HEK293 (cell line): ENCODE results near the gene SH3GLB1.

ENCODE experiments used
- CTCF ChIA-PET: fragments of 350-600 bp; formaldehyde crosslinking; extraction: SDS; loops from one replicate; lab custom pipeline; 2021; ENCODE audit warnings: antibody characterized with exemption; lab: Yijun Ruan, JAX
- POLR2A ChIA-PET: fragments of 300-600 bp; formaldehyde crosslinking; extraction: SDS; loops from one replicate; lab custom pipeline; 2020; ENCODE audit warnings: antibody characterized with exemption, inconsistent platforms; lab: Yijun Ruan, JAX
- H3K27ac ChIP-seq: fragments of 200-500 bp; sonication (Bioruptor generic); 2 replicates; pipeline ENCODE4 v1.5.1; 2014; ENCODE audit warnings: low read depth, low read length, control low read depth, inconsistent platforms; ENCODE audit errors: extremely low read depth
- H3K36me3 ChIP-seq, 2 experiments: fragments of 200-500 bp in 1 of 2; sonication (Bioruptor generic) in 1 of 2; 1 replicate in 1 of 2; 2 replicates in 1 of 2; pipeline ENCODE4 v1.5.1; 2014 to 2017; ENCODE audit warnings: inconsistent platforms in 2 of 2, low read length in 2 of 2; ENCODE audit not compliant: control insufficient read depth in 2 of 2, insufficient read depth in 1 of 2
- H3K4me1 ChIP-seq: fragments of 200-500 bp; sonication (Bioruptor generic); 2 replicates; pipeline ENCODE4 v1.5.1; 2014; ENCODE audit warnings: mild to moderate bottlenecking, low read length, inconsistent platforms; ENCODE audit not compliant: control insufficient read depth, insufficient read depth
- H3K4me3 ChIP-seq: 2 replicates; pipeline ENCODE4 v1.5.1; 2011; ENCODE audit warnings: low read depth, mild to moderate bottlenecking, control low read depth, low read length, moderate library complexity
- H3K9me3 ChIP-seq: fragments of 200-500 bp; sonication (Bioruptor generic); 2 replicates; pipeline ENCODE4 v1.5.1; 2014; ENCODE audit warnings: low read depth, low read length, inconsistent platforms; ENCODE audit not compliant: control insufficient read depth, insufficient read depth
- HOXC10 ChIP-seq: sonication (generic); formaldehyde crosslinking; IDR thresholded peaks from 2 replicates; pipeline ENCODE4 v1.8.1; 2023; ENCODE audit warnings: mild to moderate bottlenecking, missing genetic modification reagents
- KLF1 ChIP-seq: fragments of 450-650 bp; formaldehyde crosslinking; IDR thresholded peaks from 2 replicates; pipeline ENCODE4 v1.5.1; 2016; ENCODE audit warnings: missing biosample characterization, missing genetic modification characterization
- KLF16 ChIP-seq: fragments of 450-650 bp; formaldehyde crosslinking; IDR thresholded peaks from 2 replicates; pipeline ENCODE4 v1.5.1; 2017; ENCODE audit warnings: missing biosample characterization, missing genetic modification characterization
- OVOL3 ChIP-seq: fragments of 450-650 bp; formaldehyde crosslinking; IDR thresholded peaks from 2 replicates; pipeline ENCODE4 v1.5.1; 2016; ENCODE audit warnings: missing biosample characterization, missing genetic modification characterization
- PRDM2 ChIP-seq: fragments of 450-650 bp; formaldehyde crosslinking; IDR thresholded peaks from 2 replicates; pipeline ENCODE4 v1.5.1; 2016; ENCODE audit warnings: missing biosample characterization, missing genetic modification characterization, borderline replicate concordance
- SALL2 ChIP-seq: fragments of 450-650 bp; formaldehyde crosslinking; IDR thresholded peaks from 2 replicates; pipeline ENCODE4 v1.5.0; 2017; ENCODE audit warnings: missing biosample characterization, mild to moderate bottlenecking, missing genetic modification characterization, borderline replicate concordance
- TCF7L2 ChIP-seq: IDR thresholded peaks from 2 replicates; pipeline ENCODE4 v1.6.1; 2011; ENCODE audit warnings: low read depth, mild to moderate bottlenecking, inconsistent platforms, low read length, moderate library complexity, borderline replicate concordance
- ZBTB1 ChIP-seq: fragments of 450-650 bp; formaldehyde crosslinking; IDR thresholded peaks from 2 replicates; pipeline ENCODE4 v1.5.1; 2016; ENCODE audit warnings: missing biosample characterization, missing genetic modification characterization
- ZBTB17 ChIP-seq: fragments of 450-650 bp; formaldehyde crosslinking; IDR thresholded peaks from 2 replicates; pipeline ENCODE4 v1.5.1; 2016; ENCODE audit warnings: missing biosample characterization, missing genetic modification characterization
- ZNF121 ChIP-seq: fragments of 450-650 bp; formaldehyde crosslinking; IDR thresholded peaks from 2 replicates; pipeline ENCODE4 v1.5.1; 2016; ENCODE audit warnings: missing biosample characterization, missing genetic modification characterization
- ZNF157 ChIP-seq: fragments of 450-650 bp; formaldehyde crosslinking; IDR thresholded peaks from 2 replicates; pipeline ENCODE4 v1.5.1; 2016; ENCODE audit warnings: missing biosample characterization, missing genetic modification characterization
- ZNF311 ChIP-seq: fragments of 450-650 bp; formaldehyde crosslinking; IDR thresholded peaks from 2 replicates; pipeline ENCODE4 v1.5.1; 2017; ENCODE audit warnings: missing biosample characterization, missing genetic modification characterization, borderline replicate concordance
- ZNF324 ChIP-seq: fragments of 450-650 bp; formaldehyde crosslinking; IDR thresholded peaks from 2 replicates; pipeline ENCODE4 v1.5.1; 2016; ENCODE audit warnings: missing biosample characterization, missing genetic modification characterization
- ZNF391 ChIP-seq: fragments of 450-650 bp; formaldehyde crosslinking; IDR thresholded peaks from 2 replicates; pipeline ENCODE4 v1.5.1; 2016; ENCODE audit warnings: low read depth, missing biosample characterization, missing genetic modification characterization, borderline replicate concordance
- ZNF501 ChIP-seq: fragments of 450-650 bp; formaldehyde crosslinking; IDR thresholded peaks from 2 replicates; pipeline ENCODE4 v1.5.1; 2016; ENCODE audit warnings: missing biosample characterization, missing genetic modification characterization
- ZNF571 ChIP-seq: fragments of 450-650 bp; formaldehyde crosslinking; IDR thresholded peaks from 2 replicates; pipeline ENCODE4 v1.5.0; 2017; ENCODE audit warnings: missing biosample characterization, missing genetic modification characterization
- ZNF624 ChIP-seq: fragments of 450-650 bp; formaldehyde crosslinking; IDR thresholded peaks from 2 replicates; pipeline ENCODE4 v1.5.1; 2017; ENCODE audit warnings: missing biosample characterization, missing genetic modification characterization
- ZNF639 ChIP-seq: fragments of 450-650 bp; formaldehyde crosslinking; IDR thresholded peaks from 2 replicates; pipeline ENCODE4 v1.5.1; 2016; ENCODE audit warnings: missing biosample characterization, missing genetic modification characterization
- ZSCAN23 ChIP-seq: fragments of 450-650 bp; formaldehyde crosslinking; IDR thresholded peaks from 2 replicates; pipeline ENCODE4 v1.5.1; 2016; ENCODE audit warnings: missing biosample characterization, missing genetic modification characterization
- ZSCAN30 ChIP-seq: fragments of 450-650 bp; IDR thresholded peaks from 2 replicates; pipeline ENCODE4 v1.5.1; 2018; ENCODE audit warnings: missing biosample characterization, mild to moderate bottlenecking, missing genetic modification characterization, moderate library complexity

SH3GLB1 gene

GRCh38 chr1:86779308-86780191 lies 75.2 kb downstream of the SH3GLB1 start (continued):
- TF ChIP-seq PRDM2 (tag by site-specific recombination) (no peak), ZNF639 (tag by site-specific recombination) (no peak; the same call in 1 of the 2 replicates)
- TF ChIP-seq, all 188 proteins: peak for 52

DNA sequence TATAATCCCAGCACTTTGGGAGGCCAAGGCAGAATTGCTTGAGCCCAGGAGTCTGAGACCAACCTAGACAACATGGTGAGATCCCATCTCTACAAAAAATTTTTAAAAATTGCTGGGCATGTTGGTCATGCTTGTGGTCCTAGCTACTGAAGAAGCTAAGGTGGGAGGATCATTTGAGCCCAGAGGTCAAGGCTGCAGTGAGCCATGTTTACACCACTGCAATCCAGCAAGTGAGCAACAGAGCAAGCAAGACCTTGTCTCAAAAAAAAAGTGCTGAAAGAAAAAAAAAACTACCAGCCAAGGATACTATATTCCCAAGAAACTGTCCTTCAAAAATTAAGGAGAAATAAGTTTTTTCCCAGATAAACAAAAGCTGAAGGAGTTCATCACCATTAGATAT lies 78.1 kb downstream of the SH3GLB1 start:
- TF ChIP-seq ZNF571 (tag by site-specific recombination) (no peak), ZNF391 (tag by site-specific recombination) (no peak), ZBTB1 (tag by site-specific recombination) (no peak), OVOL3 (tag by site-specific recombination) (no peak), KLF1 (tag by site-specific recombination) (no peak), ZBTB17 (no peak), TCF7L2 (no peak), ZNF121 (no peak), KLF16 (tag by site-specific recombination) (no peak), ZNF501 (no peak), HOXC10 (no peak), ZNF624 (tag by site-specific recombination) (no peak), ZNF324 (tag by site-specific recombination) (no peak), SALL2 (no peak), ZSCAN23 (no peak), ZNF311 (no peak), ZSCAN30 (tag by site-specific recombination) (no peak), ZNF157 (tag by site-specific recombination) (no peak)
- ChIA-PET POLR2A (no interaction called here), CTCF (interaction anchor here (0.5 to 2.8 kb wide), 9 partner anchors 43 to 301 kb away, joined by 3 to 15 read pairs (median 4); no protein-coding TSS in a partner anchor)
- H3K36me3 ChIP-seq: no peaks in the 10 kb centered on the region
- no peaks in the 10 kb centered on the region for H3K9me3 ChIP-seq
- no peak overlapping the region for H3K4me3 ChIP-seq
- H3K27ac ChIP-seq: no peak overlapping the region
- H3K4me1 ChIP-seq: peaks cover 18% of the 10 kb centered on the region
